GM21360 (cell line): ENCODE results near the gene PES1.
"Not testable (repeated sequence)": the region's sequence is repeated elsewhere in the genome, so short reads cannot be mapped to it uniquely, and the experiment has no call there.

ENCODE experiments used
- ATAC-seq: cut with Tn5 transposase; IDR thresholded peaks from one replicate; pipeline ENCODE4 v1.9.1; 2021; ENCODE audit warnings: mild to moderate bottlenecking, moderate library complexity; ENCODE audit not compliant: unreplicated experiment

PES1 gene

GRCh38 chr22:30591588-30592359 is at the start of gene PES1:
TSS of gene PES1 (minus strand) at chr22:30591910. CDS start at chr22:30591833, 77 bp downstream.
- ATAC-seq: peak; percentile 93

- ATAC-seq: no peak
Observed at GRCh38 chr22:30640839-30641430, 49.2 kb upstream of the PES1 start.

- no peak for ATAC-seq
Observed at GRCh38 chr22:30640361-30640760, 48.7 kb upstream of the PES1 start.

GRCh38 chr22:30637701-30638114 is 46.0 kb upstream of the PES1 start:
- no peak for ATAC-seq

GRCh38 chr22:30636226-30637077 is 44.7 kb upstream of the PES1 start:
- no peak for ATAC-seq

- peak; percentile 68 for ATAC-seq
Observed at GRCh38 chr22:30635273-30636225, 43.8 kb upstream of the PES1 start, which contains the start of gene SLC35E4. TSS of gene SLC35E4 (plus strand) at chr22:30635781. CDS start at chr22:30636451, 670 bp downstream.

GRCh38 chr22:30634471-30635233 is 42.9 kb upstream of the PES1 start:
- ATAC-seq: peak; percentile 57

- not testable (repeated sequence) for ATAC-seq
Observed at GRCh38 chr22:30631469-30631868, 39.8 kb upstream of the PES1 start.

GRCh38 chr22:30628491-30628890 is 36.8 kb upstream of the PES1 start:
- no peak for ATAC-seq

- ATAC-seq: no peak
Observed at GRCh38 chr22:30627471-30627870, 35.8 kb upstream of the PES1 start.

- ATAC-seq: no peak
Observed at GRCh38 chr22:30626413-30626812, 34.7 kb upstream of the PES1 start.

- not testable (repeated sequence) for ATAC-seq
Observed at GRCh38 chr22:30619909-30620308, 28.2 kb upstream of the PES1 start.

- ATAC-seq: no peak
Observed at GRCh38 chr22:30617819-30618218, 26.1 kb upstream of the PES1 start.

- ATAC-seq: no peak
Observed at GRCh38 chr22:30615543-30615954, 23.8 kb upstream of the PES1 start.

GRCh38 chr22:30614879-30615278 is 23.2 kb upstream of the PES1 start:
- no peak for ATAC-seq

GRCh38 chr22:30614268-30614667 is 22.6 kb upstream of the PES1 start:
- ATAC-seq: no peak

GRCh38 chr22:30612789-30613188 is 21.1 kb upstream of the PES1 start:
- no peak for ATAC-seq

- ATAC-seq: no peak
Observed at GRCh38 chr22:30611197-30611596, 19.5 kb upstream of the PES1 start.

- ATAC-seq: no peak
Observed at GRCh38 chr22:30610299-30610698, 18.6 kb upstream of the PES1 start.
